Hepatocyte (in vitro differentiated cells): ENCODE data around the gene ZFHX3.

ENCODE experiments used
- CTCF ChIP-seq: fragments of 200-600 bp; sonication (generic); IDR thresholded peaks from 2 replicates; pipeline ENCODE4 v1.5.1; 2016; ENCODE audit warnings: antibody characterized with exemption, mild to moderate bottlenecking; ENCODE audit not compliant: poor library complexity
- EZH2 ChIP-seq: fragments of 200-600 bp; sonication (generic); IDR thresholded peaks from 2 replicates; pipeline ENCODE4 v1.6.1; 2016; ENCODE audit warnings: antibody characterized with exemption, mild to moderate bottlenecking, borderline replicate concordance
- EZH2phosphoT487 ChIP-seq: fragments of 200-600 bp; sonication (generic); IDR thresholded peaks from one replicate; pipeline ENCODE4 v1.6.1; 2018; ENCODE audit warnings: antibody characterized with exemption, mild to moderate bottlenecking, low read depth, moderate library complexity; ENCODE audit not compliant: unreplicated experiment, severe bottlenecking

- TF ChIP-seq EZH2phosphoT487 (no peak), CTCF (no peak), EZH2 (no peak)
Measured at GRCh38 chr16:72937916-72938794, 109.8 kb downstream of the ZFHX3 start.
